Esophagus muscularis mucosa (tissue), 3 donors: ENCODE data around the gene STAT3.
"Not testable (repeated sequence)": the region's sequence is repeated elsewhere in the genome, so short reads cannot be mapped to it uniquely, and the experiment has no call there.

Experiments used
- CTCF ChIP-seq, 3 experiments: fragments of 200-600 bp in 2 of 3; fragments of 450-650 bp in 1 of 3; sonication (generic) in 2 of 3; IDR thresholded peaks; one replicate each; pipeline ENCODE4 v1.5.1; 2017 to 2019; ENCODE audit warnings: antibody characterized with exemption in 3 of 3, mild to moderate bottlenecking in 2 of 3, moderate library complexity in 1 of 3
- POLR2A ChIP-seq: fragments of 450-650 bp; IDR thresholded peaks from one replicate; pipeline ENCODE4 v1.6.1; 2017; ENCODE audit warnings: antibody characterized with exemption, moderate library complexity, mild to moderate bottlenecking, low read depth
- POLR2AphosphoS5 ChIP-seq, 2 donors: sonication (generic); formaldehyde crosslinking; IDR thresholded peaks; one replicate each; pipeline ENCODE4 v1.6.1; 2017; ENCODE audit warnings: antibody characterized with exemption in 2 of 2

GRCh38 chr17:42299361-42299760 is 88.9 kb downstream of the STAT3 start:
- not testable (repeated sequence) for TF ChIP-seq POLR2AphosphoS5 (IDR thresholded peaks at IDR 0.05); POLR2A; CTCF (IDR thresholded peaks at IDR 0.05)
